Duodenal mucosa (tissue), 2 donors: ENCODE measurements around the gene TRIM40.
A peak's percentile ranks its signal among the peaks of the same experiment; 100 is the strongest.

Source experiments
- H3K27ac ChIP-seq: one replicate; pipeline ENCODE4 v1.7.0; 2013; ENCODE audit warnings: low read depth, low read length
- H3K27me3 ChIP-seq, 2 donors: one replicate each; pipeline ENCODE4 v1.7.0; 2013; ENCODE audit warnings: low read length in 2 of 2, control low read depth in 1 of 2; ENCODE audit not compliant: insufficient read depth in 2 of 2, control insufficient read depth in 1 of 2
- H3K36me3 ChIP-seq, 2 donors: one replicate each; pipeline ENCODE4 v1.7.0; 2013; ENCODE audit warnings: low read length in 2 of 2, control low read depth in 1 of 2; ENCODE audit not compliant: insufficient read depth in 2 of 2, control insufficient read depth in 1 of 2
- H3K4me1 ChIP-seq, 2 donors: one replicate each; pipeline ENCODE4 v1.7.0; 2013; ENCODE audit warnings: low read length in 2 of 2, control low read depth in 1 of 2; ENCODE audit not compliant: insufficient read depth in 2 of 2, control insufficient read depth in 1 of 2
- H3K4me3 ChIP-seq, 2 donors: one replicate each; pipeline ENCODE4 v1.7.0; 2013; ENCODE audit warnings: low read length in 2 of 2, low read depth in 1 of 2
- H3K9ac ChIP-seq, 2 donors: one replicate each; pipeline ENCODE4 v1.7.0; 2013; ENCODE audit warnings: low read length in 2 of 2, low read depth in 1 of 2
- H3K9me3 ChIP-seq, 2 donors: one replicate each; pipeline ENCODE4 v1.7.0; 2013; ENCODE audit warnings: low read length in 2 of 2, control low read depth in 1 of 2; ENCODE audit not compliant: control insufficient read depth in 1 of 2

The TRIM40 gene, protein sequence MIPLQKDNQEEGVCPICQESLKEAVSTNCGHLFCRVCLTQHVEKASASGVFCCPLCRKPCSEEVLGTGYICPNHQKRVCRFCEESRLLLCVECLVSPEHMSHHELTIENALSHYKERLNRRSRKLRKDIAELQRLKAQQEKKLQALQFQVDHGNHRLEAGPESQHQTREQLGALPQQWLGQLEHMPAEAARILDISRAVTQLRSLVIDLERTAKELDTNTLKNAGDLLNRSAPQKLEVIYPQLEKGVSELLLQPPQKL

GRCh38 chr6:30135757-30136156 is at the start of gene TRIM40:
TRIM40 (plus strand) TSS chr6:30136140; CDS start chr6:30137037, 897 bp downstream.
- H3K9ac ChIP-seq = peak within 1 kb of the TSS; percentile 12 to 27
- peaks cover 10 to 17% of the 10 kb centered on the region in 2 donors for H3K4me1 ChIP-seq
- no peaks in the 10 kb centered on the region for H3K9me3 ChIP-seq
- H3K4me3 ChIP-seq = peak within 1 kb of the TSS; percentile 38 to 43
- H3K27ac ChIP-seq = no peak within 1 kb of the TSS
- no peaks in the 10 kb centered on the region for H3K36me3 ChIP-seq
- peaks cover 4% of the 10 kb centered on the region in 2 donors for H3K27me3 ChIP-seq

DNA sequence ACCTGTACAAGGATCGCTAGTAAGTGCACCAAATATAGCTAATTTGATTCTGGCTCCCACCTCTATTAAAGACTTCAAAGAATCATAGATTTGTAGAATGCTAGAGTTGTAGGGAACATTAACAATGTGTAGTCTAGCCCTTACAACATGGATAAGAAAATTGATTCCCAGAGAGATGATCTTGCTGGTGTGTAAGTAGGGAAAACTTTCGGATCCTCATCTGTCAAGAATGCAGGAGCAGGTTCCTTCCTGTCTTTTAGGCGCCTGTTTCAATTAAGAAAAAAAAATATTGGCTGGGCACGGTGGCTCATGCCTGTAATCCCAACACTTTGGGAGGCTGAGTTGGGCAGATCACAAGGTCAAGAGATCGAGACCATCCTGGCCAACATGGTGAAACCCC is 48.1 kb upstream of the TRIM40 start:
- H3K4me3 ChIP-seq = no peak overlapping the region
- no peak overlapping the region for H3K27ac ChIP-seq
- peaks cover 10 to 13% of the 10 kb centered on the region in 2 donors for H3K4me1 ChIP-seq
- no peak overlapping the region for H3K9ac ChIP-seq
- no peaks in the 10 kb centered on the region for H3K9me3 ChIP-seq
- H3K36me3 ChIP-seq = no peaks in the 10 kb centered on the region
- H3K27me3 ChIP-seq = peaks cover 4 to 5% of the 10 kb centered on the region in 2 donors

GRCh38 chr6:30091577-30092381 is 44.2 kb upstream of the TRIM40 start:
- H3K4me1 ChIP-seq = peaks cover 17 to 23% of the 10 kb centered on the region in 2 donors
- H3K27ac ChIP-seq = peak overlapping the region; percentile 79
- peak overlapping the region in 1 of 2 donors; percentile 18 for H3K4me3 ChIP-seq
- no peaks in the 10 kb centered on the region for H3K36me3 ChIP-seq
- peaks cover 4 to 5% of the 10 kb centered on the region in 2 donors for H3K27me3 ChIP-seq
- H3K9ac ChIP-seq = peak overlapping the region; percentile 25 to 42
- no peaks in the 10 kb centered on the region for H3K9me3 ChIP-seq

DNA sequence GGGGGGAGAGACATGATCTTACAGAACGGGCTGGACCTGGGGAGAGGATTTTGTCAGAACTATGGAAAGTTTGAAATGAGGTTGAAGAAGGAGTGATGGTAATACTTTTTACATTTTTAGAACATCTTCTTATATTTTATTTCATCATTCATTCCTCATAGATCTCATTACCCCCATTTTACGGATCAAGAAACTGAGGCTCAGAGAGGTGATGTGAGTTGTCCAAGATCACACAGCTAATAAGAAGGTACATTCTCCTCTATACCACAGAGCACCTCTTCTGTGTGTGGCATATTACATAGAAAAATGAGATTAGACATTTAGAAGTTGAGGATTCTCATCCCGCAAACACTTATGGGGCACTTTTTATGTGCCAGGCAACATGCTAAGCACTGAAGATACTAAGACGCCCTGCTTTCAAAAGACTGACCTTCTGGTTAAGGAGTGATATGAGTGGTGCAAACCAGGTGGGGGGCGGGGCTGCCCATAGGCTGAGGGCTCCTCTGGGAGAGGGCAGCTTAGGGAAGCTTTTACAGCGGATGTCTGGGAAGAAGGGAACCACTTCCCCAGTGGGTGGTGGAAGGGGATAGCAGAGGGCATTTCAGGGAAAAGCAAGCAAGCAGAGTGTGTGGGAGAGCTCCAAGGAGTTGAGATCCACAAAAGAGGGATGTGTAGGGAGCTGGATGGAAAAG is 42.9 kb upstream of the TRIM40 start:
- no peaks in the 10 kb centered on the region for H3K36me3 ChIP-seq
- H3K9ac ChIP-seq = no peak overlapping the region
- H3K9me3 ChIP-seq = no peaks in the 10 kb centered on the region
- H3K4me3 ChIP-seq = no peak overlapping the region
- H3K27me3 ChIP-seq = peaks cover 1 to 14% of the 10 kb centered on the region in 2 donors
- H3K4me1 ChIP-seq = peaks cover 22 to 30% of the 10 kb centered on the region in 2 donors
- no peak overlapping the region for H3K27ac ChIP-seq

GRCh38 chr6:30093951-30094661 is 41.8 kb upstream of the TRIM40 start:
- Histone ChIP-seq H3K27me3 (peaks cover 3 to 14% of the 10 kb centered on the region in 2 donors), H3K9me3 (no peaks in the 10 kb centered on the region), H3K4me3 (no peak overlapping the region), H3K9ac (no peak overlapping the region), H3K4me1 (peaks cover 28 to 32% of the 10 kb centered on the region in 2 donors), H3K36me3 (no peaks in the 10 kb centered on the region), H3K27ac (no peak overlapping the region)

DNA sequence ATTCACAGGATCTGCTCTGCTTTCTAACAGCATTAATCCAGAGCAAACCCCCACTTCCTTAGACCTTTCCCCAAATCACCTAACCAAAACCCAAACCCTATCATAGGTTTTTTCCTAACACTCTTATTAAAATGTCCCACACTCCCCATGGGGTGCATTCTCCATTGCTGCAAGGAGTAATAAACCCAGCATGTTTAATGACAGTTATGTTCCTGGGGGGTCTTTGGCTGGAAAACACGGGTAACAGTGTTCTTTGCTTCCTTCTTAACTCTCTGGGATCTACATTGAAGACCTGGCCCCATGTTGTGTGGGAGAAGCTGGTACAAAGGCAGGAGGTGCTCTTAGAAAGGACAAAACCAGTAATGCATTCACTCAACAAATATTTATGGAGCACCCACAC is 39.1 kb upstream of the TRIM40 start:
- Histone ChIP-seq H3K4me1 (peaks cover 37 to 48% of the 10 kb centered on the region in 2 donors), H3K9me3 (no peaks in the 10 kb centered on the region), H3K4me3 (no peak overlapping the region), H3K36me3 (no peaks in the 10 kb centered on the region), H3K27me3 (peaks cover 8 to 14% of the 10 kb centered on the region in 2 donors), H3K27ac (no peak overlapping the region), H3K9ac (no peak overlapping the region)

DNA sequence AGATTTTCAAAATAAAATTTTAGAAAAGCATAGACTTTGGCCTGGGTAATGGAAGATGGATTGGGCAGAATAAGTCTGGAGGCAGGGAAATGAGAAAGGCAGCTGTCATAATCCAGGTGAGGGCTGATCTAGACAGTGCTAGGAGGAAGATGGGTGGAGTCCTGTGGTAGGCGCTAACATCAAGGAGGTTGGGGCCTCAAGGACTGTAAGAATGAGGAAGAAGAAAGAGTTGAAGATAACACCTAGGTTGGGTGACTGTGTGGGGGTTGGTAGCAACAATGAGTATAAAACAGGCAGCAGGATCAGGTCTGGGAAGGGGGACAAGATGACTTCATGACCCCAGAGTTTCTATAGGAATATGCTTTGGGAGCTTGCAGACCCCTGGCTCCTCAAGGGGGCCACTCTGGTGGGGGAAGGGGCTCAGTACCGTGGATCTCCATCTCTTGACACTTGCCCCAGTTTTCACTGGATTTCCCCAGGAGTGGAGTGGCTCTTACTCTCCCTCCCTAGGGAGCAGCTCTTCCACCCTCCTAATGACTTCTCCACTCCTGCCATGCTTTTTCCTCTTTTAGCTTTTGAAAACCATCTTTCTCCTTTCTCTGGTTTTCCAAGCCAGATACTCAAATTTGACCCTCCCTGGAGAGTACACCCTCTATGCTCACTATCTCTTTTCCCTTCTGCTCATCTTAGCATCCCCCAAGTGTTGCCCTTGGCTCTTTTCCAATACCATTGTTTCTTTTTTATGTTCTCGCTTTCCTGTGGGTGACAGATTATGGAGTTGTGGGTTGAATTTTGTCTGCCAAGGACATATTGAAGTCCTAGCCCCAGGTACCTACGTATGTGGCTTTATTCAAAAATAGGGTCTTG is 37.8 kb upstream of the TRIM40 start:
- H3K27ac ChIP-seq = no peak overlapping the region
- H3K9me3 ChIP-seq = no peaks in the 10 kb centered on the region
- H3K36me3 ChIP-seq = no peaks in the 10 kb centered on the region
- H3K27me3 ChIP-seq = peaks cover 8 to 12% of the 10 kb centered on the region in 2 donors
- H3K9ac ChIP-seq = no peak overlapping the region
- peaks cover 35 to 51% of the 10 kb centered on the region in 2 donors for H3K4me1 ChIP-seq
- no peak overlapping the region for H3K4me3 ChIP-seq

- peak overlapping the region; percentile 80 to 82 for H3K4me3 ChIP-seq
- H3K9me3 ChIP-seq = no peaks in the 10 kb centered on the region
- H3K4me1 ChIP-seq = peaks cover 44 to 53% of the 10 kb centered on the region in 2 donors
- no peaks in the 10 kb centered on the region for H3K36me3 ChIP-seq
- H3K9ac ChIP-seq = peak overlapping the region in 1 of 2 donors; percentile 67
- peaks cover 8 to 12% of the 10 kb centered on the region in 2 donors for H3K27me3 ChIP-seq
- no peak overlapping the region for H3K27ac ChIP-seq
Measured at GRCh38 chr6:30100154-30100553, 35.8 kb upstream of the TRIM40 start.
